ENCODE data around the gene MAGEB16. TPM values are rescaled to one million over a fixed set of nuclear protein-coding genes. Genes with fewer than 3 reads are reported as not detected.

The MAGEB16 gene
- total and polyA plus RNA-seq, 5 experiments from 2014 or later, result not detected

Other genes with a start within 250 kb of the MAGEB16 start
- gene CFAP47, start 121.4 kb downstream of the MAGEB16 start, total RNA-seq, result not detected
- gene CFAP47, start 121.4 kb downstream of the MAGEB16 start, polyA plus RNA-seq, result not detected